GM19099 (cell line): ENCODE data around the gene SH3BP2.

Experiments
- POLR2A ChIP-seq: IDR thresholded peaks from 3 replicates; pipeline ENCODE4 v1.6.1; 2011; ENCODE audit warnings: low read depth; ENCODE audit not compliant: insufficient read length; ENCODE audit errors: extremely low read depth

Gene SH3BP2

DNA sequence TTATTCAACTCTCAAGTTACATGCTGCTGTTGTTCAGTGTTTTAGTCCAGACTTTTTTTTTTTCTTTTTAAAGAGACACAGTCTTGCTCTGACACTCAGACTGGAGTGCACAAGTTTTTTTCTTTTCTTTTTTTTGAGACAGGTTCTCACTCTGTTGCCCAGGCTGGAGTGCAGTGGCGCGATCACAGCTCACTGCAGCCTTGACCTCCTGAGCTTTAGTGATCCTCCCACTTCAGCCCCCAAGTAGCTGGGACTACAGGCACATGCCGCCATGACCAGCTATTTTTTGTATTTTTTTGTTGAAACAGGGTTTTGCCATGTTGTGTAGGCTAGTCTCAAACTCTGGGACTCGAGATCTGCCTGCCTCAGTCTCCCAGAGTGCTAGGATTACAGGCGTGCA is 62.7 kb downstream of the SH3BP2 start:
- no peak for TF ChIP-seq POLR2A

DNA sequence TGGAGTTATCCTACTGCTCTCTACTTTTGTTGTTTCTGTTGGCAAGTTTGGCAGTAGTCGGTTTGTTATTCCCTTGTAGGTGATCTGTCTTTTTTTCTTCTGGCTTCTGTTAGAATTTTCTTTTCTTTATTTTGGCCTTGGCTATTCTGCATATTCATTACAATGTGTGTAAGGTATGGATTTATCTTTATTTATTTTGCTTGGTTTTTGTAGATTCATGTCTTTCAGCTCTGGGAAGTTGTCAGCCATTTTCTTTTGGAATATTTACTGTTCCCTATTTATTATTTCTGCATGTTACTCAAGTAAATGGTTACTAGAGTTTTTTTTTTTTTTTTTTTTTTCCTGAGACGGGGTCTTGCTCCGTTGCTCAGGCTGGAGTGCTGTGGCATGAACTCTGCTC is 63.4 kb downstream of the SH3BP2 start:
- no peak for TF ChIP-seq POLR2A

DNA sequence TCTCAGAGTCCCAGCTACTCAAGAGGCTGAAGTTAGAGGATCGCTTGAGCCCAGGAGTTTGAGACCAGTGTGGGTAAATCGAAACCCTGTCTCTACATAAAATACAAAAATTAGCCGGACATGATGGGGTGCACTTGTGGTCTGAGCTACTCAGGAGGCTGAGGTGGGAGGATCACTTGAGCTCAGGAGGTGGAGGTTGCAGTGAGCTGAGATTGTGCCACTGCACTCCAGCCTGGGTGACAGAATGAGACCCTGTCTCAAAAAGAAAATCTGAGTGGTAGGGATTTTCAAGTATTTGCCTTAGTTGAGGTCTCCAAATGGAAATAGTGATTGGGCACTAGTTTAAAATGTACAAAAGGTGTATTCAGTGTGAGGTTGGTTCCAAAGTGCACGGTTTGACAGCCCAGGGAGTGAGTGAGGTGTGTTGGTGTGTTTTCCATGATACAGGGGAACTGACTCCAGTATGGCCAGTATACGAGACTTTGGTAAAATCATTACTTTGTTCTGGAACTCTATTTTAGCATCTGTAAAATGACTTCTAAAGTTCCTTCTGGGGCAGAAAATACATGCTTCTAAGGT is 64.6 kb downstream of the SH3BP2 start:
- no peak for TF ChIP-seq POLR2A

DNA sequence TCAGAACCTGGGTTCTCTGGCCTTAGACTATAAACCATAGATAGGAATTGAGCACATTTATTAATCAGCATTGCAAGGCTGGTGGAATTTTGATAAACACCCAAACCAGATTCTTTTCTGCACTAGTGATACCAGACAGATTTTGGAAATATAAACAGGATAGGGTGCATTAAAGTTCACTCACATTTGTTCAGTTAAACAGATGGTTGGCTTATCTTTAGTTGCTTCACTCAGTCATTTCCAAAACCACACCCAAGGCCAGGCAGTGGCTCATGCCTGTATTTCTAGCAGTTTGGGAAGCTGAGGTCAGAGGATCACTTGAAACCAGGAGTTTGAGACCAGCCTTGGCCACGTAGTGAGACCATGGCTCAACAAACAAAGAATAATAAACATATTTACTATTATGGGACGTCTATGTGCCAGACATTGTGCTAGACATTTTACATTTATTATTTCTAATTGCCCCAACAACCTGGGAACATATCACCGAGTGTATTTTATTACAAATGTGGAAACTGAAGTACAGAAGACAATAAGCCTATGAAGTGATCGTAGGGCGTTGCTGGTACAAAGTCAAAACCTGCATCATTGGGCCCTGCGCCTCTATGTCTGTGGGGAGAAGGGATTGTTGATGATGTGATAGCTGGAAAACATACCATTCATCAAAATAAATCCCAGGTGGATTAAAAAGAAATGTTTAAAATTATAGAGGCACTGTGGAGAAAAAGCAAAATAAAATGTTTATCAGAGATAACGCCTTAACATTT is 65.7 kb downstream of the SH3BP2 start:
- TF ChIP-seq POLR2A, result no peak

DNA sequence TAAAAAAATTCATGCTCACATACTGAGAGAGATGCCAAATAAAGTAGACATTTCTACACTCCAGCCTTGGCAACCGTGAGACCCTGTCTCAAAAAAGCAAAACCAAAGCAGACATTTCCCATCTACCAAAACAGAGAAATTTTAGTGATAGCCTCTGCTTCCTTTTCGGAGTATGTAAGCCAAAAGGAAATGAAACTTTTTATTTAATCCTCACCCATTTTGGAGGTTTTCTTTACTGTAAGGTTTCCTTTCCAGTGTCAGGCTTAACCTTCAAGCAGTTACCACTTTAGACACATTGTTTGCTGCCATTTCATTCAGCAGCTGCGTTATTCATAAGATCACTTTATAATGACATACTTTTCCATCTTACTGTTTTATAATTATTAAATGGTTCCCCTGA is 66.6 kb downstream of the SH3BP2 start:
- no peak for TF ChIP-seq POLR2A

DNA sequence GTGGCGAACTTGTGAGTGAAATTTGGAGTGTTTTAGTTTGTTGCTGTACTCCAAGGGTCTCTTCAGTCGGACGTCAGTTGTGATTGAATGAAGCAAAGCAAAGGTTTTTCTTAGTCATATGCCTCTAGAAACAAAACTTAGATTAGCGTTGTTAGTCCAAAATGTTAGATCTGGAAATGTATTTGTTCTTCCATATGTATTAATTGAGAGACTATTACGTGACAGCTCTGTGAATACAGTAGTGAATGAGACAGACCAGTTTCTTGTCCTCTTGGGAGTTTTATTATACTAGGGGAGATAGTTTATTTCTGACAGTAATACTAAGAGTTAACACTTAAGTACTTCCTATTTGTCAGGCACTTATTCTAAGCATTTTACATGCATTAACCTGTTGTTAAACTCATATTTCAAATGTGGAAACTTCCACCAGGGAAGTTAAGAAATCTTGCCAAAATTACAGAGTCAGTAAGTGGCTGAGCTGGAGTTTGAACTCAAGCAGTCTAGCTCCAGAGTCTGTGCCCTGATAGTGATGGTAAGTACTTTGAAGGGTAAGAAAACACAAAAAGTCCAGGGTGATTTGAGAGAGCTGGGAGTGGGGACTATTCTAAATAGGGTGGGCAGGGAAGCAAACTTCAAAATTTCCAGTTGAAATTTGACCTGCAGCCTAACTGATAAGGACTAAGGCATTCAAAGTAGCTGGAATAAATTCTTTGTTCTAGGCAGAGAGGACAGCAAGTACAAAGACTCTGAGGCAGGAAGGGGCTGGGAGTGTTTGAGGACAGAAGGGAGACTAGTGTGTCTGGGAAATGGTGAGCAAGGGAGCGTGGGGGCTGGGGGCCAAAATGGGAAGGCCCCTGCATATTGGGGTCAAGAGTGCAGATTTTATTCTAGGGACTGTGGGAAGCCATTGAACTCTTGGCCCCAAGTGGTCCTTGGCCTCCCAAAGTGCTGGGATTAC is 67.8 kb downstream of the SH3BP2 start:
- no peak for TF ChIP-seq POLR2A

DNA sequence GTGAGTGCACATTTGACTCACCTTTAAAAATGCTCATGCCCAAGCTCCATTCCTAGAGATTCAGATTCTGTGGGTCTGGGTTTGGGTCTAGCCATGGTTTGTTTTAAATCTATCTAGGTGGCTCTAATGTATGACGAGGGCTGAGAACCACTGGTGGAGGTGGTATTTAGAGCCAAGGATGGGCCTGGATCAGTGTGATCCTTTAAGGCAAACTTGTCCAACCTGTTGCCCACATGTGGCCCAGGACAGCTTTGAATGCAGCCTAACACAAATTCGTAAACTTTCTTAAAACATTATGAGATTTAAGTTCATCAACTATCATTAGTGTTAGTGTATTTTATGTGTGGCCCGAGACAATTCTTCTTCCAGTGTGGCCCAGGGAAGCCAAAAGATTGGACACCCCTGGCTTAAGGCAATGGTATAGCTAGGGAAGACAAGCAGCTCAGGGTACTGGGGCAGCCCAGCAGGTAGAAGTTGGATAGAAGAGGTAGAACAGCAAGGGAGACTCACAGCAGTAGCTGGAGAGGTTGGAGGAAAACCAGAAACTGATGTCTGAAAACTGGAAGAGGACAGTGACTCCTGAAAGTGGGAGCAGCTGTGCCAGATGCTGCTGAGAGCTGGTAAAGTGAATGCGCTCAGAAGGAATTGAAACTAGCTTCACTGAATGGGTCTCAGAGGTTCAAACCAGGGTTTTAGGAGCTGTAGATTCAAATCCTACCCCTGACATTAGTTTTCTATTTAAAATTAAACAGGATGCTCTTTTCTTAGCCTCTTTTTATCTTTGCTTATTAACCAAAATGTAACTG is 68.9 kb downstream of the SH3BP2 start:
- no peak for TF ChIP-seq POLR2A

DNA sequence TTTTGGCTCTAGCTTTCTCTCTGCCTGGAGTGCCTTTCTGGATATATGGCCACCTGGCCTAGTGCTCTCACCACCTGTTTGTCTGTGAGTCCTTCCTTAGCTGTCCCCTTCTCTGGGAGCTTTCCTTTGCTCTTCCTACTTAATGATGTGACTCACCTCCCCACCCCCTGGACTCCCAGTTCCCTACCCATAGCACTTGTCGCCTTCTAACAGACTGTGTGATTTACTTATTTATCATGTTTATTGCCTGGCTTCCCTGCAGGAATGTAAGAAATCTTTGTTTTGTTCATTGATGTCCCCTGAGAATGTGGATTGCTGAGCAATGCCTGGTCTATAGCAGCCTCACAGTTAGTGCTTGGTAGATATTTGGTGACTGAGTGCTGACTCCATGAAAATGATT is 69.6 kb downstream of the SH3BP2 start:
- no peak for TF ChIP-seq POLR2A

DNA sequence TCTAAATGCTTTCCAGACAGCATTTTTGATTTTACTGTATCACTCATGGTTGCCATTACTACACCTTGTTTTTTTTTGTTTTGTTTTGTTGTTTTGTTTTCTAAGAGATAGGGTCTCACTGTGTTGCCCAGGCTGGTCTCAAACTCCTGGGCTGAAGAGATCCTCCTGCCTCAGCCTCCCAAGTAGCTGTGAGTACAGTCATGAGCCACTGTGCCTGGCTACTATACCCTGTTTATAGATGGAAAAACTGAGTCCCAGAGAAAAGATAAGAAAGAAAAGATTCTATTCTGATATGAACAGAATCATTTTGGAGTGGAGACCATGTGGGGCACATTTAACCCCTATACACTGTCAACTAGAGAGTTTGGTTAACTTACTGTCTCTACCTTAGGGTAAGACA is 70.8 kb downstream of the SH3BP2 start:
- TF ChIP-seq POLR2A, result no peak

DNA sequence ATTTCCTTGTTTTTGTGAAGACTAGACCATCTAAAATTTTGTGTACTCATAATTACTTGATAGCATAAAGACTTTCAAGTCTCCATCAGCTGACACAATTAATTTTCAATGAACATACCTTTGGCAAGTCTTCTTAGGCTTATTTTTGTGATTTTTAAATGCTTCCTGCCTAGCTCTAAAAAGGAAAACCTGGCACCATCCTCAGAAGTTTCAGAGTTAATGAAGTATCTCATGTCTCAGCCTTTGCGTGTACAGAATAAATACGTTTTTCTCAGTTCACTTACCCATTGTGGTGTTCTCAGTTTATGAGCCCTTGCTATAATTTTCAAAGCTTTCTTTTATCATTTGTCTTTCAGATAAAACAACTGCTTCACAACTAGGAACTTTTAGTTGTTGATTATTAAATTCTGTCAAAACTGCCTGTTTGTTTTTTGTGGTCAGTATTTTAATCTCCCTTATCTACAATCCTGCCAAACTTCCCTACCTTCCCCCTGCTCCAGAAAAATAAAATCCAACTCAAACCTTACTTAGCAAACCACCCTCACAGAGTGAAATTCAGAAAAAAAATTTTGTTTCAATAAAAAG is 72.4 kb downstream of the SH3BP2 start:
- no peak for TF ChIP-seq POLR2A

DNA sequence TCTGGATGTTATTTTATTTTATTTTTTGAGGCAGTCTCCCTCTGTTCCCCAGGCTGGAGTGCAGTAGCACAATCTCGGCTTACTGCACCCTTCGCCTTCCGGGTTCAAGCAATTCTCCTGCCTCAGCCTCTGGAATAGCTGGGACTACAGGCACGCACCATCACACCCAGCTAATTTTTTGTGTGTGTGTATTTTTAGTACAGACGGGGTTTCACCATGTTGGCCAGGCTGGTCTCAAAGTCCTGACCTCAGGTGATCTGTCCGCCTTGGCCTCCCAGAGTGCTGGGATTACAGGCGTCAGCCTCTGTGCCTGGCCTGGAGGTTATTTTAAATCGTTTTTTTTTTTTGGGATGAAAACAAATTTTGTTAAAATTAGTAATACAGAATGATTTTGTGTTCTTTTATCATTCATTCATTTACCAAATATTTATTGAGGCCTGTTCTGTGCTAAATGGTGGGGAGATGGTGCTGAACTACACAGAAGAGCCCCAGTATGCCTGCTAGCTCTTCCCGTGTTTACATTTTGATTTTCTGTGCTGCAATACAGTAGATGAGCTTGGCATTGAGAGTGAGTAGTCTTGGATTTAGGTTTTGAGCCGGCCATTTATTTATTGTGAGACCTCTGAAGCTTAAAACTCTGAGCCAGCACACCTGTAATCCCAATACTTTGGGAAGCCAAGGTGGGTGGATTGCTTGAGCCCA is 73.4 kb downstream of the SH3BP2 start:
- TF ChIP-seq POLR2A, result no peak

DNA sequence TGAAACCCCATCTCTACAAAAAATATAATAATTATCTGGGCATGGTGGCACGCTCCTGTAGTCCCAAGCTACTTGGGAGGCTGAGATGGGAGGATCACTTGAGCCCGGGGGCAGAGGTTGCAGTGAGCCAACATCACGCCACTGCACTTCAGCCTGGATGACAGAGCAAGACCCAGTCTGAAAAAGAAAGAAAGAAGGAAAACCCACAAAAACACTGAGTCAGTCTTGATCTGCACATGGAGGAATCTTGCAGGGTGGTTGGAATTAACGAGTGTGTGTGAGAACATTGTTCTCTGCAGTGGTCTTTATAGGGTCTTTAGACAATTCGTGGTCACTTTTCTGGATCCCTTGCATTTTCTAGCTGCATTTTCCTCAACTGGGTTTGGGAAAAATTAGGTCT is 74.0 kb downstream of the SH3BP2 start:
- TF ChIP-seq POLR2A, result no peak

DNA sequence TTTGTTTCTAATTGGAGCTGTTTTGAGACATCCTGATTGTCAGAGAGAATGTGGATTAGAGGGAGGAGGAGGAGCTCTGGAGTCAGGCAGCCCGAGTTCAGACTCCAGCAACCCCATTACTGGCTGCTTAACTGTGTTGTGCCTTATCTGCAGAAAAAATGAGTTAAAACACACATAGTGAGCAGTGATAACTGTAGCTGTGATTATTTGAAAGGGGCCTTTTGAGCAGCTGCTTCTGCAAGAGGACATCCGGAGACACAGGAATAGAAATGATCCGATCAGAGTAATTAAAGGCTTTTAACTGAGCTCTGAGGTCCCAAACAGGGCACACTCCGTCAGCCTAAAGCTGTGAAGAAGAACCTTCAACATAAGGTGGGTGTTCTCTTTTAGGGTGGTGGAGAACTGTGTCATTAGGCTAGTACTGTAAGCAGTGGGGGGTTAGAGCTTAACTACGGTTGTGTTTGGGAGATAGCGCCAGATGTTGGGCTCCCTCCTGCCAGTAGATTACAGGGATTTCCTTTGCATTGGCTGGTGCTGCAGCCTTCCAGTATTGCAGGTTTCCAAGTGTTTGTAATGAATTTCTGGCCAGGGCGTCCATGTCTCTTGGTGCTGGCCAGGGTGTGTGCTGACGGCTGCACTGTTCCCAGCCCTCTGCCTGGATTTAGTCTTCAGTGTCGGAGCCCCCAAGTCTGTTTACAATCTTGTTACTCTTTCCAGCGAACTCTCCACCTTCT is 75.0 kb downstream of the SH3BP2 start:
- no peak for TF ChIP-seq POLR2A
